K562 (cell line): ENCODE results near the gene TMEM50B. TPM values are rescaled to one million over a fixed set of nuclear protein-coding genes. Genes with fewer than 3 reads are reported as not detected.
A peak's percentile ranks its signal among the peaks of the same experiment; 100 is the strongest.

Experiments
- ATAC-seq: fragments of 200-7000 bp; cut with Tn5 transposase; 3 replicates; pipeline ENCODE4 v1.9.1; 2020; ENCODE audit warnings: moderate library complexity
- BruUV-seq: library from RNA; stranded (reverse); fragments of 400-500 nt; replicated peaks from 2 replicates; lab custom pipeline; 2021; lab: Mats Ljungman, UMichigan
- CTCF ChIA-PET: fragments of 300-600 bp; formaldehyde crosslinking; extraction: SDS; loops from one replicate; lab custom pipeline; 2021; ENCODE audit warnings: low intra/inter-chr PET ratio; lab: Yijun Ruan, JAX
- POLR2A ChIA-PET: fragments of 300-600, 350-650 bp; sonication (Branson Sonifier 250); formaldehyde crosslinking; extraction: SDS; loops from one replicate; lab custom pipeline; 2021; ENCODE audit warnings: antibody characterized with exemption, inconsistent platforms; lab: Yijun Ruan, JAX
- DNase-seq, 4 experiments: peaks; one replicate each; pipeline versions ENCODE4 v3.0.0 to v3.0.0-alpha.2; 2011 to 2018; ENCODE audit warnings: low spot score in 3 of 4, mixed read lengths in 3 of 4; ENCODE audit errors: extremely low read depth in 1 of 4
- FAIRE-seq: peaks from 2 replicates; lab custom pipeline; 2011; peaks lifted over from hg19 to GRCh38; lab: Jason Lieb, UNC
- H2AFZ ChIP-seq: 2 replicates; pipeline ENCODE4 v1.6.0; 2011; ENCODE audit warnings: low read depth, low read length, control low read depth, inconsistent platforms
- H3K27ac ChIP-seq: fragments of 200-600 bp; 3 replicates; pipeline ENCODE4 v1.8.0; 2011; ENCODE audit warnings: low read depth, mild to moderate bottlenecking, control low read depth, inconsistent platforms, low read length, moderate library complexity, mixed read lengths; ENCODE audit errors: extremely low read depth
- H3K27me3 ChIP-seq, 2 experiments: fragments of 300-600 bp in 1 of 2; 2 replicates in 1 of 2; 3 replicates in 1 of 2; pipeline versions ENCODE4 v1.6.0 to v1.8.0; 2011; ENCODE audit warnings: inconsistent platforms in 2 of 2, low read length in 2 of 2, mild to moderate bottlenecking in 1 of 2, mixed read lengths in 1 of 2, moderate library complexity in 1 of 2; ENCODE audit not compliant: control insufficient read depth in 2 of 2, insufficient read depth in 2 of 2
- H3K36me3 ChIP-seq: fragments of 300-600 bp; 3 replicates; pipeline ENCODE4 v1.8.0; 2011; ENCODE audit warnings: mild to moderate bottlenecking, low read length, inconsistent platforms; ENCODE audit not compliant: control insufficient read depth, insufficient read depth
- H3K4me1 ChIP-seq, 2 experiments: fragments of 200-600 bp in 1 of 2; replicated peaks in 1 of 2; 2 replicates in 1 of 2; 3 replicates in 1 of 2; pipeline versions ENCODE4 v1.5.1 to v1.8.0; 2011; ENCODE audit warnings: inconsistent platforms in 2 of 2, low read length in 2 of 2, mild to moderate bottlenecking in 1 of 2, mixed read lengths in 1 of 2, moderate library complexity in 1 of 2; ENCODE audit not compliant: control insufficient read depth in 2 of 2, insufficient read depth in 2 of 2
- H3K4me2 ChIP-seq: 2 replicates; pipeline ENCODE4 v1.6.1; 2011; ENCODE audit warnings: low read length, control low read depth, inconsistent platforms, mixed read lengths; ENCODE audit not compliant: insufficient read depth
- H3K4me3 ChIP-seq: fragments of 200-600 bp; sonication (generic), shearing (Covaris generic); 2 replicates; pipeline ENCODE4 v1.5.1; 2016; ENCODE audit warnings: control low read depth, inconsistent platforms
- H3K79me2 ChIP-seq: fragments of 200-600 bp; 3 replicates; pipeline ENCODE4 v1.8.0; 2011; ENCODE audit warnings: low read length, inconsistent platforms; ENCODE audit not compliant: control insufficient read depth, insufficient read depth
- H3K9ac ChIP-seq, 2 experiments: 2 replicates each; pipeline versions ENCODE4 v1.6.0 to v1.6.1; 2011; ENCODE audit warnings: low read depth in 2 of 2, low read length in 2 of 2, control low read depth in 1 of 2, inconsistent platforms in 1 of 2, mild to moderate bottlenecking in 1 of 2, mixed read lengths in 1 of 2; ENCODE audit not compliant: insufficient read depth in 1 of 2
- H3K9me1 ChIP-seq: one replicate; pipeline ENCODE4 v1.6.0; 2011; ENCODE audit warnings: inconsistent platforms, mild to moderate bottlenecking, low read length, moderate library complexity; ENCODE audit not compliant: control insufficient read depth, insufficient read depth
- H3K9me3 ChIP-seq: replicated peaks from 2 replicates; pipeline ENCODE4 v1.5.1; 2011; ENCODE audit warnings: low read depth, low read length, inconsistent platforms; ENCODE audit not compliant: control insufficient read depth, insufficient read depth
- H4K20me1 ChIP-seq: replicated peaks from 2 replicates; pipeline ENCODE4 v1.6.1; 2011; ENCODE audit warnings: low read length, inconsistent platforms, mixed read lengths; ENCODE audit not compliant: control insufficient read depth, insufficient read depth
- ZNF263 ChIP-seq: sonication (generic); formaldehyde crosslinking; IDR thresholded peaks from 2 replicates; pipeline ENCODE4 v1.8.0; 2022; ENCODE audit warnings: mild to moderate bottlenecking, missing genetic modification reagents, borderline replicate concordance
- WGBS: fragments of 100-300 bp; shearing (Covaris generic); methylation state at CpG from one replicate; pipeline ENCODE4 v1.1.6; 2016; ENCODE audit warnings: low coverage, mixed read lengths; ENCODE audit not compliant: insufficient coverage; ENCODE audit errors: missing lambda C conversion rate; 5-methylcytosine and 5-hydroxymethylcytosine counted together
- in situ Hi-C: fragments of 300-500 bp; cut with MboI; formaldehyde crosslinking; loops from 4 replicates; pipeline ENCODE4 v1.15.0; 2018; ENCODE audit warnings: inconsistent platforms, mixed read lengths
- intact Hi-C: fragments of 100-400 bp; cut with micrococcal nuclease; formaldehyde crosslinking; loops from 2 replicates; pipeline ENCODE4 v1.14.2; 2022
- polyA plus RNA-seq, 8 experiments: library from polyadenylated mRNA; depleted of rRNA in 4 of 8; stranded (reverse) in 5 of 8; unstranded in 3 of 8; fragments of >200 nt; fragmentation: Nextera tagmentation in 2 of 8; fragmentation: Illumina TruSeq in 1 of 8; extraction: Ambion mirVana in 2 of 8; extraction: Trizol in 1 of 8; gene quantifications; 2 replicates each; pipeline versions ENCODE4 v1.2.1 to v1.2.3, GENCODE V29; 2011 to 2014; ENCODE audit warnings: inconsistent platforms in 1 of 8, missing spikeins in 1 of 8
- total RNA-seq, 7 experiments: library from RNA; depleted of rRNA in 6 of 7; stranded (reverse); fragments of >200 nt in 6 of 7; fragmentation: Illumina TruSeq in 2 of 7; extraction: Trizol in 2 of 7; gene quantifications; 2 replicates each; pipeline versions ENCODE4 v1.2.1 to v1.2.3, GENCODE V29; 2011 to 2021; ENCODE audit warnings: low replicate concordance in 1 of 7
- TF ChIP-seq, protein P1 (sequence below), 2 experiments: fragments of 450-650 bp in 1 of 2; sonication (generic) in 1 of 2; formaldehyde crosslinking in 1 of 2; IDR thresholded peaks; 2 replicates each; pipeline versions ENCODE4 v1.7.1 to v1.9.0; 2016 to 2022; ENCODE audit warnings: inconsistent platforms in 1 of 2, mild to moderate bottlenecking in 1 of 2, missing genetic modification reagents in 1 of 2

The TMEM50B gene
- total and polyA plus RNA-seq, 9 of the 15 experiments (the other 6 are each of a cell fraction or from before 2014, with no cell fraction given): 20.5 to 64.6 (median 28.9) TPM

DNA sequence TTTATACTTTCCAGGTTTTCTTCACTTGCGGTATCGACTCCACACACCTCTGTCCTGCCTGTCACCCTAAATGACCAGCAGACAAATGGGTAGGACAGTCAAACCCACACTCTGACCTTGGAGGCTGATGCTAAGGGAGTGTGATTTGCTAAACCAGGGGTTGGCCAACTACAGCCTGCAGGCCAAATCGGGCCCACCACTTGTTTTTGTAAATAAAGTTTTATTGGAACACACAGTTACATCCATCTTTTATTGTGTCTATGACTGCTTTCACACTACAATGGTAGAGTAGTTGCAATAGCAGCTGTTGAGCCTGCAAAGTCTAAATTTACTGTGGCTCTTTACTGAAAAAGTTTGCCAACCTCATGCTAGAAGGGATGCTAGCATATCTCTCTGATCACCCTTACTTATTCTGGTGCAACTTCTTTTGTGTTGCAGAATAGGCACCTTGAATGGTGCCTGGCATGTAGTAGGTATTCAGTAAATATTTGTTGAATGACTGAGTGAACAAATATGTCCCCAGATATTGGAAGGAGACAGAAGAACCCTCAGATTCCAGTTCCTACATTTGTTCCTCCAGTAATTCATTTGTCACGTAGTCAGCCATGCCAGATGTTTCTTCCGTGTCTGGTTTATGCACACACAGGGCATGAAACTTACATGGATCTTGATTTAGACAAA is 57.9 kb downstream of the TMEM50B start:
- POLR2A ChIA-PET: no interaction called here
- peak; percentile 78 for FAIRE-seq
- TSS peak; percentile 15 for BruUV-seq

More for the DNA sequence above, 57.9 kb downstream of the TMEM50B start:
- CTCF ChIA-PET: no interaction called here
- H3K9me1 ChIP-seq: no peaks in the 10 kb centered on the region
- H3K4me1 ChIP-seq: no peaks in the 10 kb centered on the region
- peaks cover 55% of the 10 kb centered on the region for H3K36me3 ChIP-seq
- no peak overlapping the region for H3K4me3 ChIP-seq
- no peak for TF ChIP-seq ZNF263
- TF ChIP-seq, protein P1, sequence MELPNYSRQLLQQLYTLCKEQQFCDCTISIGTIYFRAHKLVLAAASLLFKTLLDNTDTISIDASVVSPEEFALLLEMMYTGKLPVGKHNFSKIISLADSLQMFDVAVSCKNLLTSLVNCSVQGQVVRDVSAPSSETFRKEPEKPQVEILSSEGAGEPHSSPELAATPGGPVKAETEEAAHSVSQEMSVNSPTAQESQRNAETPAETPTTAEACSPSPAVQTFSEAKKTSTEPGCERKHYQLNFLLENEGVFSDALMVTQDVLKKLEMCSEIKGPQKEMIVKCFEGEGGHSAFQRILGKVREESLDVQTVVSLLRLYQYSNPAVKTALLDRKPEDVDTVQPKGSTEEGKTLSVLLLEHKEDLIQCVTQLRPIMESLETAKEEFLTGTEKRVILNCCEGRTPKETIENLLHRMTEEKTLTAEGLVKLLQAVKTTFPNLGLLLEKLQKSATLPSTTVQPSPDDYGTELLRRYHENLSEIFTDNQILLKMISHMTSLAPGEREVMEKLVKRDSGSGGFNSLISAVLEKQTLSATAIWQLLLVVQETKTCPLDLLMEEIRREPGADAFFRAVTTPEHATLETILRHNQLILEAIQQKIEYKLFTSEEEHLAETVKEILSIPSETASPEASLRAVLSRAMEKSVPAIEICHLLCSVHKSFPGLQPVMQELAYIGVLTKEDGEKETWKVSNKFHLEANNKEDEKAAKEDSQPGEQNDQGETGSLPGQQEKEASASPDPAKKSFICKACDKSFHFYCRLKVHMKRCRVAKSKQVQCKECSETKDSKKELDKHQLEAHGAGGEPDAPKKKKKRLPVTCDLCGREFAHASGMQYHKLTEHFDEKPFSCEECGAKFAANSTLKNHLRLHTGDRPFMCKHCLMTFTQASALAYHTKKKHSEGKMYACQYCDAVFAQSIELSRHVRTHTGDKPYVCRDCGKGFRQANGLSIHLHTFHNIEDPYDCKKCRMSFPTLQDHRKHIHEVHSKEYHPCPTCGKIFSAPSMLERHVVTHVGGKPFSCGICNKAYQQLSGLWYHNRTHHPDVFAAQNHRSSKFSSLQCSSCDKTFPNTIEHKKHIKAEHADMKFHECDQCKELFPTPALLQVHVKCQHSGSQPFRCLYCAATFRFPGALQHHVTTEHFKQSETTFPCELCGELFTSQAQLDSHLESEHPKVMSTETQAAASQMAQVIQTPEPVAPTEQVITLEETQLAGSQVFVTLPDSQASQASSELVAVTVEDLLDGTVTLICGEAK (IDR thresholded peaks at IDR 0.05): peak; percentile 92
- TF ChIP-seq, protein P1 (CRISPR knock-in tag; IDR thresholded peaks at IDR 0.05): peak; percentile 92
- in situ Hi-C loops (no loop called here), intact Hi-C loops (no loop called here)
- H3K9ac ChIP-seq: no peak overlapping the region
- H3K79me2 ChIP-seq: no peaks in the 10 kb centered on the region
- H3K9me3 ChIP-seq: no peaks in the 10 kb centered on the region
- no peaks in the 10 kb centered on the region for H4K20me1 ChIP-seq
- no peak overlapping the region for H2AFZ ChIP-seq
- H3K27me3 ChIP-seq: no peaks in the 10 kb centered on the region
- 87% methylated on average over 5 of the region's 5 CpGs for WGBS
- DNase-seq (no peak), ATAC-seq (no peak)
- no peak overlapping the region for H3K27ac ChIP-seq
- H3K4me2 ChIP-seq: no peak overlapping the region
